GM12878 (cell line): ENCODE results near the gene ACADM. TPM values are rescaled to one million over a fixed set of nuclear protein-coding genes. Genes with fewer than 3 reads are reported as not detected.

Experiments
- ATAC-seq: fragments of 200-7000 bp; cut with Tn5 transposase; 3 replicates; pipeline ENCODE4 v1.9.1; 2020; ENCODE audit warnings: mild to moderate bottlenecking, moderate library complexity
- BruUV-seq: library from RNA; stranded (reverse); fragments of 400-500 nt; replicated peaks from 2 replicates; lab custom pipeline; 2021; lab: Mats Ljungman, UMichigan
- CTCF ChIA-PET: fragments of 300-600 bp; sonication (Branson Sonifier 250); formaldehyde crosslinking; extraction: SDS; loops from one replicate; lab custom pipeline; 2021; ENCODE audit warnings: inconsistent platforms; lab: Yijun Ruan, JAX
- POLR2A ChIA-PET: fragments of 350-600 bp; formaldehyde crosslinking; extraction: SDS; loops from one replicate; lab custom pipeline; 2021; ENCODE audit warnings: inconsistent platforms; lab: Charles Lee
- RAD21 ChIA-PET: fragments of 300-600 bp; sonication (Branson Sonifier 250); formaldehyde crosslinking; loops from one replicate; lab custom pipeline; 2023; ENCODE audit warnings: antibody characterized with exemption; ENCODE audit not compliant: unreplicated experiment; lab: Charles Lee
- SMC1A ChIA-PET: fragments of 300-600 bp; sonication (Branson Sonifier 250); formaldehyde crosslinking; loops from one replicate; lab custom pipeline; 2023; ENCODE audit not compliant: unreplicated experiment, uncharacterized antibody; lab: Charles Lee
- DNase-seq: peaks from one replicate; pipeline ENCODE4 v3.0.0-alpha.2; 2011; ENCODE audit warnings: low read depth, low spot score
- FAIRE-seq: peaks from 3 replicates; lab custom pipeline; 2011; peaks lifted over from hg19 to GRCh38; lab: Jason Lieb, UNC
- H2AFZ ChIP-seq: 2 replicates; pipeline ENCODE4 v1.6.0; 2011; ENCODE audit warnings: low read depth, low read length, control low read depth; ENCODE audit not compliant: control insufficient read depth
- H3K27ac ChIP-seq: 2 replicates; pipeline ENCODE4 v1.5.1; 2011; ENCODE audit warnings: control low read depth; ENCODE audit not compliant: control insufficient read depth, insufficient read depth
- H3K27me3 ChIP-seq, 2 experiments: replicated peaks in 1 of 2; 2 replicates each; pipeline versions ENCODE4 v1.6.0 to v1.6.1; 2011; ENCODE audit warnings: low read length in 1 of 2; ENCODE audit not compliant: control insufficient read depth in 2 of 2, insufficient read depth in 2 of 2
- H3K36me3 ChIP-seq, 2 experiments: 2 replicates each; pipeline ENCODE4 v1.5.1; 2011; ENCODE audit warnings: low read length in 1 of 2; ENCODE audit not compliant: control insufficient read depth in 2 of 2, insufficient read depth in 2 of 2
- H3K4me1 ChIP-seq: 2 replicates; pipeline ENCODE4 v1.6.1; 2011; ENCODE audit warnings: mild to moderate bottlenecking, low read length, moderate library complexity, mixed read lengths; ENCODE audit not compliant: control insufficient read depth, insufficient read depth
- H3K4me2 ChIP-seq: 2 replicates; pipeline ENCODE4 v1.6.0; 2011; ENCODE audit warnings: control low read depth; ENCODE audit not compliant: control insufficient read depth, insufficient read depth
- H3K4me3 ChIP-seq: fragments of 200-600 bp; sonication (generic); 2 replicates; pipeline ENCODE4 v1.5.1; 2016
- H3K79me2 ChIP-seq: 2 replicates; pipeline ENCODE4 v1.6.0; 2011; ENCODE audit warnings: low read length; ENCODE audit not compliant: control insufficient read depth, insufficient read depth
- H3K9ac ChIP-seq: 2 replicates; pipeline ENCODE4 v1.8.0; 2011; ENCODE audit warnings: low read length, control low read depth, mixed read lengths; ENCODE audit not compliant: control insufficient read depth, insufficient read depth
- H3K9me3 ChIP-seq: replicated peaks from 3 replicates; pipeline ENCODE4 v1.5.1; 2011; ENCODE audit warnings: mild to moderate bottlenecking, low read length; ENCODE audit not compliant: control insufficient read depth, insufficient read depth
- H4K20me1 ChIP-seq: 2 replicates; pipeline ENCODE4 v1.6.0; 2011; ENCODE audit not compliant: control insufficient read depth, insufficient read depth
- CHD4 ChIP-seq: fragments of 200-600 bp; sonication (generic); IDR thresholded peaks from 2 replicates; pipeline ENCODE4 v1.6.1; 2016; ENCODE audit warnings: mild to moderate bottlenecking
- NFXL1 ChIP-seq: fragments of 450-650 bp; IDR thresholded peaks from 2 replicates; pipeline ENCODE4 v1.6.1; 2017; ENCODE audit warnings: antibody characterized with exemption, mild to moderate bottlenecking, borderline replicate concordance
- POLR2A ChIP-seq: IDR thresholded peaks from 2 replicates; pipeline ENCODE4 v1.6.1; 2011; ENCODE audit warnings: low read depth, mild to moderate bottlenecking, low read length
- RAD51 ChIP-seq: fragments of 450-650 bp; IDR thresholded peaks from 2 replicates; pipeline ENCODE4 v1.6.1; 2016; ENCODE audit warnings: moderate library complexity, mild to moderate bottlenecking, inconsistent platforms
- RUNX3 ChIP-seq: IDR thresholded peaks from 2 replicates; pipeline ENCODE4 v1.6.1; 2012; ENCODE audit warnings: low read length, inconsistent platforms
- WGBS: methylation state at CpG from one replicate; pipeline ENCODE4 v1.1.6; 2016; ENCODE audit warnings: low lambda C conversion rate; ENCODE audit not compliant: insufficient replicate concordance, insufficient coverage; ENCODE audit errors: missing lambda C conversion rate; 5-methylcytosine and 5-hydroxymethylcytosine counted together
- in situ Hi-C: fragments of 300-500 bp; cut with MboI; formaldehyde crosslinking; loops from 9 replicates; pipeline ENCODE4 v1.14.3; 2018; ENCODE audit warnings: mixed read lengths
- intact Hi-C: fragments of 100-400 bp; cut with micrococcal nuclease; formaldehyde crosslinking; loops from one replicate; pipeline ENCODE4 v1.14.2; 2022; ENCODE audit not compliant: unreplicated experiment
- polyA plus RNA-seq, 11 experiments: library from polyadenylated mRNA; depleted of rRNA in 4 of 11; unstranded in 6 of 11; stranded (reverse) in 5 of 11; fragments of >200 nt; fragmentation: Nextera tagmentation in 4 of 11; fragmentation: Illumina TruSeq in 1 of 11; extraction: Ambion mirVana in 4 of 11; extraction: Trizol in 1 of 11; gene quantifications; 1 replicate in 1 of 11; 2 replicates in 10 of 11; pipeline versions ENCODE4 v1.2.1 to v1.2.3, GENCODE V29; 2011 to 2016; ENCODE audit warnings: inconsistent platforms in 2 of 11, missing spikeins in 2 of 11, low read depth in 1 of 11
- total RNA-seq, 4 experiments: library from RNA; depleted of rRNA in 3 of 4; stranded (reverse); fragments of >200 nt in 3 of 4; fragmentation: Illumina TruSeq in 1 of 4; extraction: Trizol in 1 of 4; gene quantifications; 2 replicates each; pipeline versions ENCODE4 v1.2.1 to v1.2.3, GENCODE V29; 2013 to 2021
- TF ChIP-seq, protein P1 (sequence below): IDR thresholded peaks from 2 replicates; pipeline ENCODE4 v1.6.1; 2011; ENCODE audit warnings: borderline replicate concordance, low read depth, mild to moderate bottlenecking, moderate library complexity, mixed read lengths, low read length; ENCODE audit not compliant: insufficient read depth; ENCODE audit errors: extremely low read length
- TF ChIP-seq, protein P2 (sequence below): IDR thresholded peaks from 2 replicates; pipeline ENCODE4 v1.6.1; 2011; ENCODE audit warnings: mild to moderate bottlenecking, low read depth, low read length, moderate library complexity; ENCODE audit not compliant: insufficient replicate concordance
- TF ChIP-seq, protein P3 (sequence below): fragments of 450-650 bp; IDR thresholded peaks from 2 replicates; pipeline ENCODE4 v1.6.1; 2017; ENCODE audit warnings: antibody characterized with exemption, mild to moderate bottlenecking, moderate library complexity

The ACADM gene
- total and polyA plus RNA-seq, 10 of the 15 experiments (the other 5 are each of a cell fraction or from before 2014, with no cell fraction given): 119 to 245 (median 204) TPM

DNA sequence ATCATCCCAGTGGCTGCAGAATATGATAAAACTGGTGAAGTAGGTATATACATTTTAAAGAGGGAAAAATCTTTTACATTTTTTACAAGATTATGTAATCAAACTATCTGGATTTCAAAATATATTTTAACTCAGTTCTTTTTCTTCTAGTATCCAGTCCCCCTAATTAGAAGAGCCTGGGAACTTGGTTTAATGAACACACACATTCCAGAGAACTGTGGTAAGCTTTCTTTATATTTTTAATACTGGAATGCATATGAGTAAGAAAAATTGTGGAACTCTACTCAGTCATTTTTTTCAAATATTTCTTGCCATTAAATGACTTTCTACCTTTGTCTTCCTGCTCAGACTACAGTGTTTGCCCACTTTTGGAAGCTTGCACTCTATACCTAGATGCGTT, 8.2 kb downstream of the ACADM start (continued):
- TF ChIP-seq, protein P1, sequence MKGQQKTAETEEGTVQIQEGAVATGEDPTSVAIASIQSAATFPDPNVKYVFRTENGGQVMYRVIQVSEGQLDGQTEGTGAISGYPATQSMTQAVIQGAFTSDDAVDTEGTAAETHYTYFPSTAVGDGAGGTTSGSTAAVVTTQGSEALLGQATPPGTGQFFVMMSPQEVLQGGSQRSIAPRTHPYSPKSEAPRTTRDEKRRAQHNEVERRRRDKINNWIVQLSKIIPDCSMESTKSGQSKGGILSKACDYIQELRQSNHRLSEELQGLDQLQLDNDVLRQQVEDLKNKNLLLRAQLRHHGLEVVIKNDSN: no peak

DNA sequence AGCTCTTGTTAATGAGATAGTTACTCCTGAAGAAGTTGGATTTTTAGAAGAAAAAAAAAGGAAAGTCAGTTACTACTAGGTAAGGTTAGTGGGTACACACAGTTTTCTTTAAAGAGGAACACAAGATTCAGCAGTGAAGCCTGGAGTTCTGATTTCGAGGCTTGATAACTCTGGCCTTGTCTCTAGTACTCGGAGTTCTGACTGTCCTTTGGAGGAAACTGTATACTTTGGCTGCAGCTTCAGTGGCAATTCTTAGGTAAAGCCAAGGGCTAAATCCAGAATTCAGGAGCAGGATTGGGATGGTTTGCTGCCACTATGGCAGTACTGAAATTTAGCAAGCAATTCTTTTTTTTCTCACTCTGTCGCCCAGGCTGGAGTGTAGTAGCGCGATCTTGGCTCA, 9.2 kb downstream of the ACADM start:
- no peak for FAIRE-seq
- TF ChIP-seq RAD51 (no peak), POLR2A (no peak), NFXL1 (no peak), RUNX3 (no peak), CHD4 (no peak)
- TF ChIP-seq, protein P2, sequence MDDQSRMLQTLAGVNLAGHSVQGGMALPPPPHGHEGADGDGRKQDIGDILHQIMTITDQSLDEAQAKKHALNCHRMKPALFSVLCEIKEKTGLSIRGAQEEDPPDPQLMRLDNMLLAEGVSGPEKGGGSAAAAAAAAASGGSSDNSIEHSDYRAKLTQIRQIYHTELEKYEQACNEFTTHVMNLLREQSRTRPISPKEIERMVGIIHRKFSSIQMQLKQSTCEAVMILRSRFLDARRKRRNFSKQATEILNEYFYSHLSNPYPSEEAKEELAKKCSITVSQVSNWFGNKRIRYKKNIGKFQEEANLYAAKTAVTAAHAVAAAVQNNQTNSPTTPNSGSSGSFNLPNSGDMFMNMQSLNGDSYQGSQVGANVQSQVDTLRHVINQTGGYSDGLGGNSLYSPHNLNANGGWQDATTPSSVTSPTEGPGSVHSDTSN: no peak
- TF ChIP-seq, protein P3, sequence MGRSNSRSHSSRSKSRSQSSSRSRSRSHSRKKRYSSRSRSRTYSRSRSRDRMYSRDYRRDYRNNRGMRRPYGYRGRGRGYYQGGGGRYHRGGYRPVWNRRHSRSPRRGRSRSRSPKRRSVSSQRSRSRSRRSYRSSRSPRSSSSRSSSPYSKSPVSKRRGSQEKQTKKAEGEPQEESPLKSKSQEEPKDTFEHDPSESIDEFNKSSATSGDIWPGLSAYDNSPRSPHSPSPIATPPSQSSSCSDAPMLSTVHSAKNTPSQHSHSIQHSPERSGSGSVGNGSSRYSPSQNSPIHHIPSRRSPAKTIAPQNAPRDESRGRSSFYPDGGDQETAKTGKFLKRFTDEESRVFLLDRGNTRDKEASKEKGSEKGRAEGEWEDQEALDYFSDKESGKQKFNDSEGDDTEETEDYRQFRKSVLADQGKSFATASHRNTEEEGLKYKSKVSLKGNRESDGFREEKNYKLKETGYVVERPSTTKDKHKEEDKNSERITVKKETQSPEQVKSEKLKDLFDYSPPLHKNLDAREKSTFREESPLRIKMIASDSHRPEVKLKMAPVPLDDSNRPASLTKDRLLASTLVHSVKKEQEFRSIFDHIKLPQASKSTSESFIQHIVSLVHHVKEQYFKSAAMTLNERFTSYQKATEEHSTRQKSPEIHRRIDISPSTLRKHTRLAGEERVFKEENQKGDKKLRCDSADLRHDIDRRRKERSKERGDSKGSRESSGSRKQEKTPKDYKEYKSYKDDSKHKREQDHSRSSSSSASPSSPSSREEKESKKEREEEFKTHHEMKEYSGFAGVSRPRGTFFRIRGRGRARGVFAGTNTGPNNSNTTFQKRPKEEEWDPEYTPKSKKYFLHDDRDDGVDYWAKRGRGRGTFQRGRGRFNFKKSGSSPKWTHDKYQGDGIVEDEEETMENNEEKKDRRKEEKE: no peak
- no peaks in the 10 kb centered on the region for H3K27me3 ChIP-seq
- H3K27ac ChIP-seq: no peak overlapping the region
- no peak for DNase-seq
- no peak overlapping the region for H3K9ac ChIP-seq
- no peaks in the 10 kb centered on the region for H3K4me1 ChIP-seq
- no peak overlapping the region for H3K4me3 ChIP-seq
- H3K79me2 ChIP-seq: peaks cover 25% of the 10 kb centered on the region
- H3K4me2 ChIP-seq: no peak overlapping the region
- in situ Hi-C loops: no loop called here
- H3K9me3 ChIP-seq: no peaks in the 10 kb centered on the region
- SMC1A ChIA-PET: interaction anchor here (0.6 kb wide), 1 partner anchor 57 kb away, joined by 3 read pairs; no protein-coding TSS in a partner anchor
- CTCF ChIA-PET: interaction anchor here (1.2 kb wide), 1 partner anchor 30 kb away, joined by 3 read pairs; no protein-coding TSS in a partner anchor
- WGBS: 98% methylated on average over 5 of the region's 5 CpGs
- no peaks in the 10 kb centered on the region for H4K20me1 ChIP-seq
- RAD21 ChIA-PET: no interaction called here
- peaks cover 0 to 29% of the 10 kb centered on the region in 2 experiments; a peak in 2 of 4 replicates for H3K36me3 ChIP-seq
- POLR2A ChIA-PET: no interaction called here
- ATAC-seq: no peak
- intact Hi-C loops: no loop called here
- no TSS peak for BruUV-seq
- no peak overlapping the region for H2AFZ ChIP-seq
